Fibroblast of skin of scalp (primary cell): Measurements from ENCODE around the gene PCED1A.
A peak's percentile ranks its signal among the peaks of the same experiment; 100 is the strongest.
"Not testable (repeated sequence)": the region's sequence is repeated elsewhere in the genome, so short reads cannot be mapped to it uniquely, and the experiment has no call there.

Experiments
- DNase-seq: peaks from one replicate; pipeline ENCODE4 v3.0.0-alpha.2; 2013

The PCED1A gene

GRCh38 chr20:2822073-2822472, 18.4 kb downstream of the PCED1A start:
- DNase-seq, result peak; percentile 31

GRCh38 chr20:2820896-2821869, 19.3 kb downstream of the PCED1A start:
- no peak for DNase-seq

GRCh38 chr20:2820084-2820895, 20.2 kb downstream of the PCED1A start:
- DNase-seq, result peak; percentile 75

GRCh38 chr20:2817891-2818595, 22.4 kb downstream of the PCED1A start:
- no peak for DNase-seq

GRCh38 chr20:2817341-2817726, 23.1 kb downstream of the PCED1A start:
- no peak for DNase-seq

GRCh38 chr20:2816583-2817340, 23.7 kb downstream of the PCED1A start:
- DNase-seq, result no peak

GRCh38 chr20:2816030-2816582, 24.3 kb downstream of the PCED1A start, which contains the start of gene TMEM239:
Gene TMEM239 (plus strand): TSS chr20:2816364. CDS start chr20:2816555, 191 bp downstream.
- no peak for DNase-seq

- DNase-seq, result no peak
These were observed 25.1 kb downstream of the PCED1A start for GRCh38 chr20:2815242-2815900.

- peak; percentile 100 for DNase-seq
These were observed 25.8 kb downstream of the PCED1A start, which contains the start of gene C20orf141 for GRCh38 chr20:2814587-2815051. Gene C20orf141 (plus strand): TSS chr20:2814987. CDS start chr20:2815185, 198 bp downstream.

- DNase-seq, result no peak
These were observed 26.4 kb downstream of the PCED1A start for GRCh38 chr20:2814076-2814475.

GRCh38 chr20:2812189-2812588, 28.3 kb downstream of the PCED1A start:
- no peak for DNase-seq

GRCh38 chr20:2809690-2810089, 30.8 kb downstream of the PCED1A start:
- DNase-seq, result no peak

- not testable (repeated sequence) for DNase-seq
These were observed 32.5 kb downstream of the PCED1A start for GRCh38 chr20:2807929-2808328.

- no peak for DNase-seq
These were observed 33.4 kb downstream of the PCED1A start for GRCh38 chr20:2807019-2807418.

- DNase-seq, result no peak
These were observed 34.1 kb downstream of the PCED1A start for GRCh38 chr20:2806351-2806701.

- no peak for DNase-seq
These were observed 34.6 kb downstream of the PCED1A start for GRCh38 chr20:2805689-2806350.

- DNase-seq, result no peak
These were observed 35.4 kb downstream of the PCED1A start for GRCh38 chr20:2804852-2805688.

GRCh38 chr20:2804041-2804828, 36.2 kb downstream of the PCED1A start:
- no peak for DNase-seq
